NT2/D1 (cell line): ENCODE measurements around the gene SCAMP2.

Source experiments
- SUZ12 ChIP-seq: IDR thresholded peaks from 2 replicates; pipeline ENCODE4 v1.6.1; 2011; ENCODE audit not compliant: insufficient read length, insufficient read depth; ENCODE audit errors: extremely low read depth
- YY1 ChIP-seq: IDR thresholded peaks from 2 replicates; pipeline ENCODE4 v1.6.1; 2011; ENCODE audit not compliant: insufficient read length, insufficient read depth
- ZNF274 ChIP-seq: IDR thresholded peaks from 2 replicates; pipeline ENCODE4 v1.6.1; 2011; ENCODE audit warnings: mild to moderate bottlenecking, low read depth, low read length

GRCh38 chr15:74884428-74885223 is 11.5 kb upstream of the SCAMP2 start:
- no peak for TF ChIP-seq SUZ12
- no peak for TF ChIP-seq YY1
- no peak for TF ChIP-seq ZNF274
